Calu3 (cell line): ENCODE data around the gene ERMAP. TPM values are rescaled to one million over a fixed set of nuclear protein-coding genes. Genes with fewer than 3 reads are reported as not detected.

Experiments used
- BruUV-seq: library from RNA; stranded (reverse); fragments of 400-500 nt; replicated peaks from 2 replicates; lab custom pipeline; 2021; lab: Mats Ljungman, UMichigan
- CTCF ChIA-PET: fragments of 300-600 bp; sonication (Branson Sonifier 250); formaldehyde crosslinking; loops from one replicate; lab custom pipeline; 2022; ENCODE audit warnings: antibody characterized with exemption; lab: Charles Lee
- DNase-seq: peaks from one replicate; pipeline ENCODE4 v3.0.0; 2022
- H3K27ac Mint-ChIP-seq: one replicate; pipeline ENCODE4 v1.8.0; 2022; ENCODE audit warnings: mixed read lengths; ENCODE audit not compliant: unreplicated experiment
- H3K27me3 Mint-ChIP-seq: one replicate; pipeline ENCODE4 v1.8.0; 2022; ENCODE audit warnings: mixed read lengths; ENCODE audit not compliant: unreplicated experiment
- H3K36me3 Mint-ChIP-seq: one replicate; pipeline ENCODE4 v1.8.0; 2022; ENCODE audit warnings: mild to moderate bottlenecking, moderate library complexity, mixed read lengths; ENCODE audit not compliant: insufficient read depth, unreplicated experiment
- H3K4me1 Mint-ChIP-seq: one replicate; pipeline ENCODE4 v1.8.0; 2022; ENCODE audit warnings: mild to moderate bottlenecking, low read depth, mixed read lengths; ENCODE audit not compliant: unreplicated experiment
- H3K4me3 Mint-ChIP-seq: one replicate; pipeline ENCODE4 v1.8.0; 2022; ENCODE audit warnings: mild to moderate bottlenecking, low read depth, moderate library complexity, mixed read lengths; ENCODE audit not compliant: unreplicated experiment
- H3K9me3 Mint-ChIP-seq: one replicate; pipeline ENCODE4 v1.8.0; 2022; ENCODE audit warnings: low read depth, mixed read lengths; ENCODE audit not compliant: unreplicated experiment
- intact Hi-C: fragments of 100-400 bp; cut with micrococcal nuclease; formaldehyde crosslinking; loops from one replicate; pipeline ENCODE4 v1.10.0; 2022; ENCODE audit not compliant: unreplicated experiment
- total RNA-seq: library from RNA; stranded (reverse); gene quantifications from 2 replicates; pipeline ENCODE4 v1.2.3, GENCODE V29; 2022
- TF ChIP-seq, protein P1 (sequence below): fragments of 200-600 bp; IDR thresholded peaks from one replicate; pipeline ENCODE4 v1.8.0; 2022; ENCODE audit warnings: antibody characterized with exemption; ENCODE audit not compliant: unreplicated experiment

ERMAP gene
- total RNA-seq, 1 experiment from 2014 or later: 9.3 TPM

- no peak overlapping the region for H3K27ac Mint-ChIP-seq
- DNase-seq: no peak
- peaks cover 23% of the 10 kb centered on the region for H3K36me3 Mint-ChIP-seq
- no peaks in the 10 kb centered on the region for H3K4me1 Mint-ChIP-seq
- intact Hi-C loops: loop anchor here (5.0 kb wide), 1 partner anchor 133 kb away; no protein-coding TSS in a partner anchor
- BruUV-seq: no TSS peak
- H3K4me3 Mint-ChIP-seq: no peak overlapping the region
- H3K27me3 Mint-ChIP-seq: no peaks in the 10 kb centered on the region
- TF ChIP-seq, protein P1, sequence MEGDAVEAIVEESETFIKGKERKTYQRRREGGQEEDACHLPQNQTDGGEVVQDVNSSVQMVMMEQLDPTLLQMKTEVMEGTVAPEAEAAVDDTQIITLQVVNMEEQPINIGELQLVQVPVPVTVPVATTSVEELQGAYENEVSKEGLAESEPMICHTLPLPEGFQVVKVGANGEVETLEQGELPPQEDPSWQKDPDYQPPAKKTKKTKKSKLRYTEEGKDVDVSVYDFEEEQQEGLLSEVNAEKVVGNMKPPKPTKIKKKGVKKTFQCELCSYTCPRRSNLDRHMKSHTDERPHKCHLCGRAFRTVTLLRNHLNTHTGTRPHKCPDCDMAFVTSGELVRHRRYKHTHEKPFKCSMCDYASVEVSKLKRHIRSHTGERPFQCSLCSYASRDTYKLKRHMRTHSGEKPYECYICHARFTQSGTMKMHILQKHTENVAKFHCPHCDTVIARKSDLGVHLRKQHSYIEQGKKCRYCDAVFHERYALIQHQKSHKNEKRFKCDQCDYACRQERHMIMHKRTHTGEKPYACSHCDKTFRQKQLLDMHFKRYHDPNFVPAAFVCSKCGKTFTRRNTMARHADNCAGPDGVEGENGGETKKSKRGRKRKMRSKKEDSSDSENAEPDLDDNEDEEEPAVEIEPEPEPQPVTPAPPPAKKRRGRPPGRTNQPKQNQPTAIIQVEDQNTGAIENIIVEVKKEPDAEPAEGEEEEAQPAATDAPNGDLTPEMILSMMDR: no peak
- CTCF ChIA-PET: no interaction called here
- H3K9me3 Mint-ChIP-seq: no peaks in the 10 kb centered on the region
Observed at GRCh38 chr1:42779725-42780124, 37.2 kb upstream of the ERMAP start.

- H3K36me3 Mint-ChIP-seq: peaks cover 22% of the 10 kb centered on the region
- H3K4me3 Mint-ChIP-seq: no peak overlapping the region
- intact Hi-C loops: no loop called here
- no peak for DNase-seq
- no peaks in the 10 kb centered on the region for H3K9me3 Mint-ChIP-seq
- TF ChIP-seq, protein P1: no peak
- no peak overlapping the region for H3K27ac Mint-ChIP-seq
- H3K4me1 Mint-ChIP-seq: no peaks in the 10 kb centered on the region
- no peaks in the 10 kb centered on the region for H3K27me3 Mint-ChIP-seq
- CTCF ChIA-PET: interaction anchor here (0.8 kb wide), 1 partner anchor 12 kb away, joined by 4 read pairs; no protein-coding TSS in a partner anchor
- BruUV-seq: no TSS peak
Observed at GRCh38 chr1:42780176-42780575, 36.7 kb upstream of the ERMAP start.

DNA sequence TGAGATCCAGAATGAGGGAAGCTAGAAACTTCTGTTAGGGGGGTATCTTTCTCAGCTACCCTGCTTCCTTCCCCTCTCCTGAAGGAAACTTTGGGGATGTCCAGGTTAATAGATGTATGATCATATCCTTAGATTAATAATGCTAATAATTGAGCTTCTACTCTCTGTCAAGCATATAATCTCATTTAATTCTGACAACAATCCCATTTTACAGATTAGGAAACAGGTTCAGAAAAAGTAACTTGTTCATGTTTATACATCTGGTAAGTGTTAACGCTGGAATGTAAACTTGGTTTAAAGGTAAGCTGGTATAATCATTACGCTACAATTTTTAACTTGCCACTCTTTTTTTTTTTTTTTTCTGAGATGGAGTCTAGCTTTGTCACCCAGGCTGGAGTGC, 33.8 kb upstream of the ERMAP start:
- Mint-ChIP-seq H3K27ac (no peak overlapping the region), H3K36me3 (peaks cover 14% of the 10 kb centered on the region), H3K4me1 (no peaks in the 10 kb centered on the region), H3K27me3 (no peaks in the 10 kb centered on the region), H3K9me3 (no peaks in the 10 kb centered on the region), H3K4me3 (no peak overlapping the region)
- CTCF ChIA-PET: interaction anchor here (1.1 kb wide), 1 partner anchor 47 kb away, joined by 3 read pairs; no protein-coding TSS in a partner anchor
- no TSS peak for BruUV-seq
- intact Hi-C loops: no loop called here
- no peak for DNase-seq
- TF ChIP-seq, protein P1: no peak

DNA sequence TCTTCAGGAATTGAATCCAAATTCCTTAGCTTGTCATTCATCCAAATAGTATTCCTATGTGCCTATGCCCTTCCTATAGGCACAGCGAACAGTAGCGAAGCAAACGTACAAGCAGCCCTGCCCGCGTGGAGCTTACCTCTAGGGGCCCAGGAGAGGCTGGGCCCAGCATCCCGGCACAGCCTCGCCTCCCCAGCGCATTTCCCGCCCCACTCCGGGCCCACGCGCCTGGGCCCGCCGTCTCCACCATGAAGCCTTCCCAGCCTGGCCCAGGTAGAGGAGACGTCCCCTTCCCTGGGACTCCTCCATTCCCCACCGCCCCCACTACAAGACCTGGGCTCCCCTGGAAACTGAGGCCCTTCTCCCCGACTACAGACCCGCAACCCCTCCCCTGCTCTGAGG, 32.4 kb upstream of the ERMAP start:
- TF ChIP-seq, protein P1: no peak
- no peaks in the 10 kb centered on the region for H3K4me1 Mint-ChIP-seq
- intact Hi-C loops: no loop called here
- H3K4me3 Mint-ChIP-seq: no peak overlapping the region
- H3K36me3 Mint-ChIP-seq: peaks cover 14% of the 10 kb centered on the region
- no peaks in the 10 kb centered on the region for H3K27me3 Mint-ChIP-seq
- H3K27ac Mint-ChIP-seq: no peak overlapping the region
- H3K9me3 Mint-ChIP-seq: no peaks in the 10 kb centered on the region
- CTCF ChIA-PET: interaction anchor here (0.5 kb wide), 1 partner anchor 19 kb away, joined by 7 read pairs; no protein-coding TSS in a partner anchor
- BruUV-seq: no TSS peak
- no peak for DNase-seq
